HuH-7 (cell line): ENCODE measurements around the gene C2orf72.

Experiments used
- DNase-seq: peaks from one replicate; pipeline ENCODE4 v3.0.0; 2011; ENCODE audit warnings: low spot score

Gene C2orf72

GRCh38 chr2:231069379-231070054 is 32.2 kb downstream of the C2orf72 start:
- DNase-seq, result no peak

GRCh38 chr2:231084565-231084964 is 47.2 kb downstream of the C2orf72 start:
- DNase-seq, result no peak

DNA sequence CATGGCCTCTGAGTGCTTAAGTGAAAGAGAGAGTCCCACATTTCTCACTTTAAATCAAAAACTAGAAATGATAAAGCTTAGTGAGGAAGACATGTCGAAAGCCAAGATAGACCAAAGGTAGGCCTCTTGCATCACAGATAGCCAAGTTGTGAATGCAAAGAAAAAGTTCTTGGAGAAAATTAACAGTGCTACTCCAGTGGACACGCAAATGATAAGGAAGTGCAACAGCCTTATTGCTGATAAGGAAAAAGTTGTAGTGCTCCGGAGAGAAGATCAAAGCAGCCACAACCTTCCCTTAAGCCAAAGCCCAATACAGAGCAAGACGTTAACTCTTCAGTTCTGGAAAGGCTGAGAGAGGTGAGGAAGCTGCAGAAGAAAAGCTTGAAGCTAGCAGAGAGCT is 51.4 kb downstream of the C2orf72 start:
- no peak for DNase-seq

DNA sequence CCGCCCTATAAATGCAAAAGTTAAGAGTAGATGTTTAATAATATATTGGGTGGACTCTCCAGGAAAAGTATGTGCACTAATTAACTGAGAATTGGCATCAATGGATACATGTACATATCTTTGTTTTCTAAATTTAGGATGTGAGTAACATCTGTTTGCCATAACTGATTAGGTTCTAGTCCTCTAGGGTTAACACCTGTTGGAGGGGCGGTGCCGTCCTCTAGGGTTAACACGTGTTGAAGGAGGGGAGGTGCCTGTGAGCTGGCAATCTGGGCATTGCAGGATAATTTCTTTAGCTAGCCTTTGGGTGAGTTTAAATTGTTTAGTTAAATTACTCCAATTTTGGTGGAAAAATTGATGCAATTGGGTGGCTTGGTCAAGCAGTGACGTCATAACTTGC is 56.6 kb downstream of the C2orf72 start:
- no peak for DNase-seq

DNA sequence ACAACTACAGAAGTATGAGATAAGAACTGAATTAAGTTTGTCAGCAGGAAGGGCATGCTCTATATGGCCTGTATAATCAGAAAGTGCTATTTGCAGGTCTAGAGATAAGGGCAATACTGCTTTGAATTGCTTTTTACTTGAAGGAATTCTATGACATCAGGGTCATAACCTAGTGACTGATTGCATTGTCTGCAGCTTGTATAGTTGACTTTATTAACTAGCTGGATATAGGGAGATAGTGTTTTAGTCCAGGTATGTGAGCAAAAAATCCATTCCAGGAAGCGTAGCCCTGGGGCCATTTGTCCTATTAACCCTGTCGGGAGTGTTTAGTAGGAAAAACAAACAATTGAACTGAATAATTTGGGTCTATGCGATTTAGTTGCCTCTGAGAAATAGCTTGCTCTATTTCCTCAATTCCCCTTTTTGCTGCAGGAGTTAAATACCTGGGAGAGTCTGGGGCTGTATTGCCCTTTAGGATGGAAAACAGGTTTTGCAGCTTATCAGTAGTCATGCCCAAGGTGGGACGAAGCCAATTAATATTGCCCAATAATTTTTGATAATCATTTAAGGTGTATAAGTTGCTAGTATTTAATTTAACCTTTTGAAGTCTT is 57.5 kb downstream of the C2orf72 start:
- peak; percentile 8 for DNase-seq
